OCI-LY7 (cell line): ENCODE results near the gene PGAP6. TPM values are rescaled to one million over a fixed set of nuclear protein-coding genes. Genes with fewer than 3 reads are reported as not detected.
A peak's percentile ranks its signal among the peaks of the same experiment; 100 is the strongest.

ENCODE experiments used
- BruUV-seq: library from RNA; stranded (reverse); fragments of 400-500 nt; replicated peaks from 2 replicates; lab custom pipeline; 2021; lab: Mats Ljungman, UMichigan
- CTCF ChIA-PET: fragments of 300-600 bp; sonication (Branson Sonifier 250); formaldehyde crosslinking; loops from one replicate; lab custom pipeline; 2022; ENCODE audit warnings: antibody characterized with exemption; ENCODE audit not compliant: unreplicated experiment; lab: Charles Lee
- POLR2A ChIA-PET: fragments of 300-600 bp; sonication (Branson Sonifier 250); formaldehyde crosslinking; loops from one replicate; lab custom pipeline; 2022; ENCODE audit warnings: antibody characterized with exemption; lab: Charles Lee
- DNase-seq: peaks from one replicate; pipeline ENCODE4 v3.0.0-alpha.2; 2015; ENCODE audit warnings: low spot score
- H2AFZ ChIP-seq: fragments of 200-600 bp; sonication (generic), shearing (Covaris generic); 2 replicates; pipeline ENCODE4 v1.6.1; 2014; ENCODE audit warnings: mild to moderate bottlenecking, antibody characterized with exemption, low read length, moderate library complexity
- H3K27ac ChIP-seq: fragments of 200-600 bp; sonication (generic); 2 replicates; pipeline ENCODE4 v1.5.1; 2014; ENCODE audit warnings: mixed run types, low read depth, mild to moderate bottlenecking, moderate library complexity, low read length, inconsistent platforms; ENCODE audit not compliant: poor library complexity, severe bottlenecking
- H3K36me3 ChIP-seq: fragments of 200-600 bp; sonication (generic); 2 replicates; pipeline ENCODE4 v1.6.1; 2014; ENCODE audit warnings: mild to moderate bottlenecking, antibody characterized with exemption, low read length, moderate library complexity, mixed read lengths; ENCODE audit not compliant: insufficient read depth
- H3K4me1 ChIP-seq: fragments of 200-600 bp; sonication (generic); 2 replicates; pipeline ENCODE4 v1.5.1; 2014; ENCODE audit warnings: mild to moderate bottlenecking, low read length; ENCODE audit not compliant: insufficient read depth, poor library complexity, severe bottlenecking
- H3K4me2 ChIP-seq: fragments of 200-600 bp; sonication (generic); 2 replicates; pipeline ENCODE4 v1.6.1; 2014; ENCODE audit warnings: mild to moderate bottlenecking, low read length
- H3K4me3 ChIP-seq: fragments of 200-600 bp; sonication (generic); 2 replicates; pipeline ENCODE4 v1.5.1; 2014; ENCODE audit warnings: mild to moderate bottlenecking, low read depth, low read length; ENCODE audit not compliant: poor library complexity, severe bottlenecking
- H3K79me2 ChIP-seq: fragments of 200-600 bp; sonication (generic); 2 replicates; pipeline ENCODE4 v1.6.1; 2016; ENCODE audit warnings: low read depth, mild to moderate bottlenecking, low read length, moderate library complexity, mixed read lengths; ENCODE audit not compliant: insufficient read depth
- H3K9me2 ChIP-seq: fragments of 200-600 bp; sonication (generic); 2 replicates; pipeline ENCODE4 v1.6.1; 2016; ENCODE audit warnings: mild to moderate bottlenecking, low read length, mixed read lengths; ENCODE audit not compliant: insufficient read depth
- H3K9me3 ChIP-seq: fragments of 200-600 bp; sonication (generic); 2 replicates; pipeline ENCODE4 v1.6.1; 2014; ENCODE audit warnings: mild to moderate bottlenecking, mixed run types, low read length, mixed read lengths
- H4K20me1 ChIP-seq: fragments of 200-600 bp; sonication (generic); 2 replicates; pipeline ENCODE4 v1.6.1; 2014; ENCODE audit warnings: mild to moderate bottlenecking, antibody characterized with exemption, low read length, moderate library complexity, mixed read lengths; ENCODE audit not compliant: insufficient read depth
- EZH2phosphoT487 ChIP-seq: fragments of 200-600 bp; sonication (generic); IDR thresholded peaks from 2 replicates; pipeline ENCODE4 v1.6.1; 2018; ENCODE audit warnings: low read depth, borderline replicate concordance, mild to moderate bottlenecking, mixed run types, antibody characterized with exemption, low read length, moderate library complexity, mixed read lengths
- intact Hi-C: fragments of 100-400 bp; cut with micrococcal nuclease; formaldehyde crosslinking; loops from one replicate; pipeline ENCODE4 v1.10.0; 2022; ENCODE audit not compliant: unreplicated experiment
- total RNA-seq, 2 experiments: library from RNA; depleted of rRNA in 1 of 2; stranded (reverse); fragments of >200 nt in 1 of 2; shearing (Covaris generic) in 1 of 2; gene quantifications; 2 replicates each; pipeline ENCODE4 v1.2.3, GENCODE V29; 2014 to 2022
- TF ChIP-seq, protein P1 (sequence below): fragments of 200-600 bp; sonication (generic); conservative IDR thresholded peaks from 2 replicates; pipeline ENCODE4 v1.5.1; 2014; ENCODE audit warnings: mild to moderate bottlenecking, antibody characterized with exemption, low read length, moderate library complexity, mixed read lengths

PGAP6 gene
- total RNA-seq, 2 experiments from 2014 or later, result 41.2 to 50.6 TPM

DNA sequence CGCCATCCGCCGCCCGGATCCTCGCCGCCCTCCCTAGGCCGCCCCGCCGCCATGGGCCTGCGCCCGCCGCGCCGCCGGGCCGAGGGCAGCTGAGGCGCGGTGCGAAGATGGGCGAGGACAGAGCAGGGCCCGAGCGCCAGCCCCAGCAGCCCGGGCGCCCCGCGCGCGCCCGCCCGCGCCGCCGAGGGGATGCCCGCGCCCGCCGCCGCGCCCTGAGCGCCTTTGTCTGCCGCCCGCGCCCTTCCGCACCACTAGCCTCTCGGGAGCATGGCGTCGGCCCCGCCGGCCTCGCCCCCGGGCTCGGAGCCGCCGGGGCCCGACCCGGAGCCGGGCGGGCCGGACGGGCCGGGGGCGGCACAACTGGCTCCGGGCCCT, 43.9 kb upstream of the PGAP6 start:
- ChIA-PET CTCF (no interaction called here), POLR2A (no interaction called here)
- TF ChIP-seq, protein P1, sequence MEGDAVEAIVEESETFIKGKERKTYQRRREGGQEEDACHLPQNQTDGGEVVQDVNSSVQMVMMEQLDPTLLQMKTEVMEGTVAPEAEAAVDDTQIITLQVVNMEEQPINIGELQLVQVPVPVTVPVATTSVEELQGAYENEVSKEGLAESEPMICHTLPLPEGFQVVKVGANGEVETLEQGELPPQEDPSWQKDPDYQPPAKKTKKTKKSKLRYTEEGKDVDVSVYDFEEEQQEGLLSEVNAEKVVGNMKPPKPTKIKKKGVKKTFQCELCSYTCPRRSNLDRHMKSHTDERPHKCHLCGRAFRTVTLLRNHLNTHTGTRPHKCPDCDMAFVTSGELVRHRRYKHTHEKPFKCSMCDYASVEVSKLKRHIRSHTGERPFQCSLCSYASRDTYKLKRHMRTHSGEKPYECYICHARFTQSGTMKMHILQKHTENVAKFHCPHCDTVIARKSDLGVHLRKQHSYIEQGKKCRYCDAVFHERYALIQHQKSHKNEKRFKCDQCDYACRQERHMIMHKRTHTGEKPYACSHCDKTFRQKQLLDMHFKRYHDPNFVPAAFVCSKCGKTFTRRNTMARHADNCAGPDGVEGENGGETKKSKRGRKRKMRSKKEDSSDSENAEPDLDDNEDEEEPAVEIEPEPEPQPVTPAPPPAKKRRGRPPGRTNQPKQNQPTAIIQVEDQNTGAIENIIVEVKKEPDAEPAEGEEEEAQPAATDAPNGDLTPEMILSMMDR, result no peak
- TF ChIP-seq EZH2phosphoT487, result no peak
- no TSS peak for BruUV-seq
- Histone ChIP-seq H3K4me1 (peaks cover 22% of the 10 kb centered on the region), H4K20me1 (peaks cover 12% of the 10 kb centered on the region), H3K9me2 (no peaks in the 10 kb centered on the region), H2AFZ (no peak overlapping the region), H3K9me3 (no peaks in the 10 kb centered on the region), H3K27ac (no peak overlapping the region), H3K79me2 (peaks cover 14% of the 10 kb centered on the region; the same call in 1 of the 2 replicates), H3K4me3 (peak overlapping the region; percentile 90), H3K4me2 (peak overlapping the region; percentile 97; the same call in 1 of the 2 replicates), H3K36me3 (peaks cover 3% of the 10 kb centered on the region; the same call in 1 of the 2 replicates)
- DNase-seq, result no peak
- intact Hi-C loops, result no loop called here

DNA sequence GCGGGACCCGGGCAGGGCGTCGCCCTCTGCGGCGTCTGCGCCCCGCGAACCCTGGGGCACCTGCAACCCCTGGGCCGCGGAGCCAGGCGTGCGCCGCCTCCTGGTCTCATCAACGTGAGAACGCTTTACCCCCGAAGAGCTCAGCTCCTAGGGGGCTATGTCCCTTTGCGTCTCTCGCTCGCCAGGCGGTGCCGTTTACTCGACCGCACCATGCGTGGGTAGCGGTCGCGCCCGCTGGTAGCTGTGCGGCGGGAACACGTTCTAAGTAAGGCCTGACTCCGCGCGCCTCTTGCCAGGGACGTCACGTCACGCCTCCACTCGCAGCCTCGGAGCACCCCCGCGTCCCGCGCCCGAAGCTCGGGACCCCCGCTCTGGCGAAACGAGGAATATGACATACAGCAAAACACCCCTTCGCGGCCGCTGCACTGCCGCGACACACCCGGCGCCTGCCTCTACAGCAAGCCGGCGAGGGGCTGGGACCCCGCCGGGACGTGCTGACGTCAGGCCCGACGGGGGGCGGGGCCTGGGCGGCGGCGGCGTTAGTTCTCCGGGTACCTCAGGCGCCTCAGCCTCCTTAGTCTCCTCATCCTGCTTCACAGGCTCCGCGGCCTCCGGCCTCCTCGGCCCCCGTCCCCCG, 43.4 kb upstream of the PGAP6 start, which contains the start of gene RAB11FIP3:
Gene RAB11FIP3 (plus strand): TSS at position 568 of the 637 bp plus-strand sequence. CDS start 358 bp downstream, outside the sequence.
- intact Hi-C loops, result no loop called here
- Histone ChIP-seq H3K27ac (no peak within 1 kb of the TSS), H3K9me2 (no peaks in the 10 kb centered on the region), H3K36me3 (peaks cover 3% of the 10 kb centered on the region; the same call in 1 of the 2 replicates), H3K4me1 (peaks cover 22% of the 10 kb centered on the region), H3K79me2 (peaks cover 14% of the 10 kb centered on the region; the same call in 1 of the 2 replicates), H2AFZ (peak within 1 kb of the TSS; percentile 92), H3K9me3 (no peaks in the 10 kb centered on the region), H3K4me3 (peak within 1 kb of the TSS; percentile 90), H4K20me1 (peaks cover 12% of the 10 kb centered on the region), H3K4me2 (peak within 1 kb of the TSS; percentile 97)
- no peak for TF ChIP-seq EZH2phosphoT487
- TF ChIP-seq, protein P1, result no peak
- no TSS peak for BruUV-seq
- CTCF ChIA-PET, result no interaction called here
- POLR2A ChIA-PET, result no interaction called here
- peak; percentile 90 for DNase-seq

DNA sequence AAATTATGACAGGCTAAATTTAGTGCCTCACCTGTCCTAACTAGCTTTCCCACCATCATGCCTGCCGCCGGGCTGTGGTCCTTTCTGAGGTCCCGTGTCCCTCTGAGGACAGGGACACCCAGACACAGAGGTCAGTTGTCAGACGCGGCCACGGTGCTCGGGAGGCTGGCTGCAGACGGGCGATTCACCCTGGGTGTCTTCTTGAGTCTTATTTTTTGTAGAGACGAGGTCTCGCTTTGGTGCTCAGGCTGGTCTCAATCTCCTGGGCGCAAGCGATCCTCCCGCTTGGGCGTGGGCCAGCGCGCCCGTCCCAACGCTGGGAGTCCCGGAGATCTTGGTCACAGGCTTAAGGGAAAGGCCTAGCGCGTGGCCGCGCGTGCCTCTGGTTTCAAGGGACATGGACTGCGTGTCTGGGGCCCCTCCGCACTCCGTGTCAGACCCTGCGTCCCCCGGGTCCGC, 42.9 kb upstream of the PGAP6 start:
- Histone ChIP-seq H3K36me3 (0 out of 2 replicates have a peak, but pooled peaks cover 3% of the 10 kb centered on the region), H4K20me1 (peaks cover 12% of the 10 kb centered on the region), H3K4me2 (peak overlapping the region; percentile 97), H2AFZ (peak overlapping the region; percentile 92), H3K4me3 (peak overlapping the region; percentile 90), H3K27ac (no peak overlapping the region), H3K4me1 (peaks cover 18% of the 10 kb centered on the region), H3K79me2 (peaks cover 14% of the 10 kb centered on the region; the same call in 1 of the 2 replicates), H3K9me3 (no peaks in the 10 kb centered on the region), H3K9me2 (no peaks in the 10 kb centered on the region)
- intact Hi-C loops, result no loop called here
- no peak for DNase-seq
- BruUV-seq, result no TSS peak
- no peak for TF ChIP-seq EZH2phosphoT487
- TF ChIP-seq, protein P1, result no peak
- POLR2A ChIA-PET, result no interaction called here
- CTCF ChIA-PET, result no interaction called here
